ENCODE data around the gene ATP10D.
A peak's percentile ranks its signal among the peaks of the same experiment; 100 is the strongest.
"Not testable (repeated sequence)": the region's sequence is repeated elsewhere in the genome, so short reads cannot be mapped to it uniquely, and the experiment has no call there.

ATP10D gene

DNA sequence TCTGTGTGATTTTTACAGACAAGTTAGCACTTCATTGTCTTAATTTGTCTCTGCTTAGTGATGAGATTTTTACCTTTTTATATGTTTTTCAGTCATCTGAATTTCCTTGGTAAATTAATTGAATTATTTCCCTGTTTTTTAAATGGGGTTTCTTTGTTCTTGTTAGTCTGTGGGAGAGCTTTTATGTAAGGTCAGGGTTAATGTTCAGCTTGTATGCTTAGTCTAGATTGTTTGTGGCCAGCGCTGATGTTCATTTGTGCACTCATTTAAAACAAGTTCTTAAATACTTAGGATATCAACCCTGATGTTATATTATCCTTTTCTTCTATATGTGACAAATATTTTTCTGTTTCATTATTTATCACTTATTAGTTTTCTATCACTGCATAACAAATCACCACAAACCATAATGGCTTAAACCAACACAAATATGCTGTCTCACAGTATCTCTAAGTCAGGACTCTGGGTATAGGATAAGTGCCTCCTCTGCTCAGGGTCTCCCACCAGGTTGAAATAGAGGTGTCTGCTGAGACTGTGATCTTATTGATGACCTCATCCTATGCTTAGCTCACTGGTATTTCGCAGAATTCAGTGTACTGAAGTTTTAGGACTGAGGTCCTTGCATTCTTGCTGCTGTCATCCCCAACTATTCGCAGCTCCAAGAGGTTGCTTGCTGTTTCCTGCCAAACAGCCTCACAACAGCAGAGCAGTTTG is 53.2 kb downstream of the ATP10D start:
- DNase-seq = no peak

DNA sequence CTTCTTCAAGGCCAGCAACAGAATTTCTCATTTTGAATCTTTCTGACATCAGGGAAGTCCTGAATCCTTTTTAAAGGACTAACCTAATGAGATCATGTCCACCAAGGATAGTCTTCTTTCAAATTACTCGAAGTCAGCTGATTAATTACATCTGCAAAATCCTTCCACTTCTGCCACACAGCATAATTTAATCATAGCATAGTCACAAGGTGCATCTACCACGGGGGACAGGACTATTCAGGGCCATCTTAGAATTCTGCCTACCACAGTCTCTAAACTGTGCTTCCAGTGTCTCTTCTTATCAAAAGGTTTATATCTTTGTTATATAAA is 53.7 kb downstream of the ATP10D start:
- DNase-seq = no peak

DNA sequence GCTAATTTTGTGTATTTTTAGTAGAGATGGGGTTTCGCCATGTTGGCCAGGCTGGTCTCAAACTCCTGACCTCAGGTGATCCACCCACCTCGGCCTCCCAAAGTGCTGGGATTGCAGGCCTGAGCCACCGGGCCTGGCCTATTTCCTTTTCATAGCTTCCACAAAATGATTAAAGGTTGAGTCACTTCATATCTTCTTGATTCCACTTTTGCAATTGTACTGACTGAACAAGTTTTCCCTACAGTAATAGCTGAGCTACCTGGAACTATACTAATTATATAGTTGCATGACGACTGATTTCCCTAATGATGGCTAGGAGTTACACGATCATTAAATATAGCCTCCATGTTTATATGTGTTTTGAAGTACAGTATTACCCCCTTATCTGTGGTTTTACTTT is 57.6 kb downstream of the ATP10D start:
- DNase-seq = peak; percentile 41

DNA sequence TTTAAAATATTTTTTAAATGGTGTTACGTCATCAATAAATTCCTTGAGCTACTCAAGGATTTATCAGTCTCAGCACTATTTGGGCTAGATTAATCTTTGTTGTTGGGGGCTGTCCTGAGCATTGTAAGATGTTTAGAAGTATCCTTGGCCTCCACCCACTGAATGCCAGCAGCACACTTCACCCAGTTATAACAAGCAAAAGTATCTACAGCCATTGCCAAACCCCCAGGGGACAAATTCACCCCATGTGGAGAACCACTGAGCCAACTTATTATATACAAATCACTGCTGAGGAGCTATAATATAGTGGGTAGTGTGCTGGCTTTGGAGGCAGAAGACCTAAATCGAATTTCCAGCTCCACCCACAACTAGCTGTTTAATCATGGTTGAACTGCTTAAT is 58.3 kb downstream of the ATP10D start:
- DNase-seq = no peak

DNA sequence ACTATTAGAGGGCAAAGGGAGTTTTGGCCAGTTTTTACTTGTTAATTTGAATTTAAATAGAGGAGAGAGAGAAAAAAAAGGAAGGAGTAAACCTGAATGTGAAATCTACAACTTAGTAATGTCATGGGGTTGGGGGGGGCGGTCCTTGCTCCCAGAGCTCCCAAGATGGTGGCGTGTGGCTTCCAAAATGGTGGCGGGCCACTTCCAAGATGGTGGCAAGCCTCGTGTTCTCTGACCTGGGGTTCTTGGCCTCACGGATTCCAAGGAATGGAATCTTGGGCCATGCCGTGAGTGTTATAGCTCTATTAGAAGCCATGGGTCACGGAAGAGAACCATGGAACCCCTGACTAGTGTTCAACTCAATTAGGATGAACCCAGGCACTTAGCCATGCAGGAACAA is 65.3 kb downstream of the ATP10D start:
- not testable (repeated sequence) for DNase-seq

DNA sequence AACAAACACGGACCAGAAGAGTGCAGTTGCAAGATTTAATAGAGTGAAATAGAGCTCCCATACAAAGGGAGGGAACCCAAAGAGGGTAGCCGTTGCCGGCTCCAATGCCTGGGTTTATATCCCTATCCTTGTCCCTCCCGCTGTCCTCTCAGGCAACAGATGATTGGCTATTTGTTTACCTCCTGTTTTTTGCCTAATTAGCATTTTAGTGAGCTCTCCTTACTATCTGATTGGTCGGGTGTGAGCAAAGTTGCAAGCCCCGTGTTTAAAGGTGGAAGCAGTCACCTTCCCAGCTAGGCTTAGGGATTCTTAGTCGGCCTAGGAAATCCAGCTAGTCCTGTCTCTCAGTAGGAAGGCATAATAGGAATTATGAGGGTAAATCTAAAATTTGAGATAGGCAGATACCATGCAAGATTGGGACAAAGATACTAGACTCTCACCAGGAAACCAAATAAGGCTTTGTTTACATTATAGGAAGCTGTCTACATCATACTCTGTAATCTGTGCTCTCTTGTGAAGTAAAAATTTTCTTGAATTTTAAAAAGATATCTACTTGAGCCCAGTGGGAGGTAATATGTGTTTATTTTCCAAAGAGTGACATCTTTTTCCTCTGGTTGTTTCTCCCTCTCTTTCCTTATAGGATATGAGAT is 65.9 kb downstream of the ATP10D start:
- DNase-seq = peak; percentile 17

DNA sequence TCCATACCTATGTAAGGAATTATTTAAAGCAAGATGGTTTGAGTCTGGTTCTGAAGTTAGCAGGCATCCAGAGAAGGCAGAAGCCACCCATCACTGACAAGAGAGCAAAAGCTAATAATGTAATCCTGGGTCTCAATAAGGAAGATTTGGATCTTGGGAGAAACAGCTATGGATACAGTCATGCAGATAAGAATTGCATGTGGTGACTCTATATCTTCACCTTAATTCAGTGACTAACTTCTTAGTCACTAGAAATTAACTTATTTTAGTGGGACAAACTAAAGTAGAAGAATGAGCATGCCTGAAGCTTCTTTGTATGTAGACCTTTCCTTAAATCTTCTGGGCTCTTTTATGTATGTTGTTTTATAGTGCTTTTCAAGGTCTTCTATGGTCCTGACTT is 66.6 kb downstream of the ATP10D start:
- DNase-seq = peak; percentile 46

DNA sequence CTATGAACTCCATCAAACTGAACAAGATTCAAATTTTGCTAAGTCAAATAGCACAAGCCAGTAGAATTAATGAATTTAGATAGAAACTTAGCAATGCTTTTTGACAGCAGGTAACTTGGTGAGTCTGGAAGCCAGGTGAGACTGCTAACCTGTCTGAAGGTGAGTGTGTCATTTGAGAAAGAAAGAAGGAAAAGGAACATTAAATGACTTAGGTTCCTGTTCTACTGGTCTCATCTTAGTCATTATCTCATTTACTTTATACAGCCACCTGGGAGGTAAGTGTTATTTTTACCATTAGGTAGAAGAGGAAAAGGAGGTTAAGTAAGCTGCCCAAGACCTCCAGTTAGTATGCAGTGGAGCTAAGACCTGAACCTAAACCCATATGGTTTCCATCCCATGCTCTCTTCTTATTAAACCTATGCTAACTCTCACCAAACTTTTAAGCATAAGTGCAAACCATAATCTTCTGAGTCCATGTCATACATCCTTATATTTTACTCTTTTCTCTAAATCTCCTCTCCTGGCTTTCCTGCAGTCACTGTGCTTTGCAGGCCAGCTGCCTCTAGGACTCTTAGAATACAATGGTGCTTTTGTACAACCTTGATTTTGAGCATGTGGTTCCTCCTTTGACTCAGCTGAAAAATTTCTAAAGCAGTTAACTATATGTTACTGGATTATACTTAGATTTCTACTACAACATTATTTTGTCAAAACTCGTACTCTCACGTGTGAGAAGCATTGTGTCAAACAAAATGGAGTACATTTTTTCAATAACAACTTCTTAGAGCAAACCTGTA is 68.5 kb downstream of the ATP10D start:
- DNase-seq = no peak

DNA sequence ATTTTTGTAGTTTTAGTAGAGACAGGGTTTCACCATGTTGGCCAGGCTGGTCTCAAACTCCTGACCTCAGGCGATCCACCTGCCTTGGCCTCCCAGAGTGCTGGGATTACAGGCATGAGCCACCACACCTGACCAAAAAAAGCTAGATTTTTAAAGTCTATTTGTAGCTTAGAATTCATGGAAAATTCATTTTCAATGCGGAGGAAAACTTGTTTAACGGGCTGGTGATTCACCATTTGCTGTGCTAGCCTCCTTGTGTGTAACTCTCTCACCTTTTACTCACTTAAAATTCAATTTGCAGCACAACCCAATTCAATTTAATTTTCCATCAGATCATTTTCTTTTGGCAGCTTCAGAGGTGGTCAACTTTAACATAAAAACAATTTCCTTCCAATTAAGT is 70.8 kb downstream of the ATP10D start:
- DNase-seq = not testable (repeated sequence)

DNA sequence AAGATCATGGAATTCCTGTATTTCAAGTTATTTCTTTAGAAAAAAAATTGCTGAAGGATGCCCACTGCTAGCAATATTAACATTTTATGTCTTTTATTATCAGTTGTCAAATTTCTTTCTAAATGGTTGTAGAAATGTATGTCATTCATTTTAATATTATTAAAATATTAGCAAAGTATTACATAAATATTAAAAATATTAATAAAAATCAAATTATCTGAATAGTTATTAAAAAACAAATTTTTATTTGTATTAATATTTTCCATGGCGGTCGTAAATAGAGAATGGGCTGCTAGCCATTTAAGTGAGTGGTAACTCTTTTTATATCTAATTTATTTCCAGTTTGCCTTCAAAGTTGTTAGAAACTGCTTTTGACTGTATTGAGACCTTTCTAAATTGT is 72.2 kb downstream of the ATP10D start:
- no peak for DNase-seq

DNA sequence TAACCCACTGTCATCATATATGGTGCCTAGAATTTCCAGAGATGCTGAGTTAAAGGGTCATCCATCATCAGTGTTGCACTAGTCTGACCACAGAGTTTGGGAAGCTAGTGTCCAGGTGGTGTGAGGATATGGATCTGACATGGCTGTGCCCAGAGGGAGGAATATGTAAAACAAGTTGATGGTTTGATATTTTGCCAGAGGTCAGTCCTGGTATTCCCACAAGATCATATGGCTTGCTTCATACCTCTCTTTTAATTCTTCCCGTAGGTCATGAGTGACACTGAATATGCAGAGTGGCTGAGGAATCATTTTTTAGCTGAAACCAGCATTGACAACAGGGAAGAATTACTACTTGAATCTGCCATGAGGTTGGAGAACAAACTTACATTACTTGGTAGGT is 75.6 kb downstream of the ATP10D start:
- DNase-seq = no peak

DNA sequence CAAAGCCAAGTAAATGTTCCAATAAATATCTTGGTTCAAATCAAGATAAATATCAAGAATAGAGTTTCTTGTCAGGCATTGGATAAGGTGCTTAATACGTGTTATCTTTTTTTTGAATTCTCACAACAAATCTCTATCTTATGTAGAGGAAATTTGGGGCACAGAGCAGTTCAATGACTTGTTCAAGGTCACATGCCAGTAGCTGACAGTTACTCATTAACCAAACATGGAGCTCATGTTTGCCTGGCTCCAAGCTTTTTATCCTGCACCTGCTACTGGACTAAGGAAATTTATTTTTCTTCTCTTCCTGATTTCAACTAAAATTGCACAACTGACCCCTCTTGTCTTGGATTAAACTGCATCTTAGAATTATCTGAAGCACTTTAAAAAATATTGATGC is 76.3 kb downstream of the ATP10D start:
- no peak for DNase-seq

DNA sequence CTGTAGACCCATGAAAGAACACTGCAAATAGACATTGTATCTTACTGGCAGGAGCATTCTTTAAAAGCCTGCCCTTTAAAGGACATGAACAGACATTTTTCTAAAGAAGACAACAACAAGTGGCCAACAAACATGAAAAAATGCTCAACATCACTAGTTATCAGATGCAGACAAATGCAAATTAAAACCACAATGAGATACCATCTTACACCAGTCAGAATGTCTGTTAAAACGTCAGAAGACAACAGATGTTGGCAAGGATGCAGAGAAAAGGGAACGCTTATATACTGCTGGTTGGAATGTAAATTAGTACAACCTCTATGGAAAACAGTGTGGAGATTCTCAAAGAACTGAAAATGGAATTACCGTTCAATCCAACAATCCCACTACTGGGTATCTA is 77.2 kb downstream of the ATP10D start:
- DNase-seq = no peak

DNA sequence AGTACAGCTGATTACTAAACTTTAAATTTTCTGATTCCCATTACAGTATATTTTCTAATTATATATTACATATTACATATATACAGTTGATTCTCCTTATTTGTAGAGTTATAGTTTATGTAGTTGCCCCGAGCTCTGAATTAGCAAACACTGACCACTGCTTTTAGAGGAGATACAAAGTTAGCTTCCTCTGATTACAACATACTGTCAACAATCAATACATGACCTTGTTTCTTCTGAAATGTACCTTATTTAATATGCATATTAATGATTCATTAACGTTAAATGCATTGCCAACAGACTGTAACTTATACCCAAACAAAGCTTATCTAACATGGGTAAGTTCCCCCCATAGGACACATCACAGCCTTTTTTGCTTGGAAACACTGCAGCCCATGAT is 81.5 kb downstream of the ATP10D start:
- DNase-seq = no peak

DNA sequence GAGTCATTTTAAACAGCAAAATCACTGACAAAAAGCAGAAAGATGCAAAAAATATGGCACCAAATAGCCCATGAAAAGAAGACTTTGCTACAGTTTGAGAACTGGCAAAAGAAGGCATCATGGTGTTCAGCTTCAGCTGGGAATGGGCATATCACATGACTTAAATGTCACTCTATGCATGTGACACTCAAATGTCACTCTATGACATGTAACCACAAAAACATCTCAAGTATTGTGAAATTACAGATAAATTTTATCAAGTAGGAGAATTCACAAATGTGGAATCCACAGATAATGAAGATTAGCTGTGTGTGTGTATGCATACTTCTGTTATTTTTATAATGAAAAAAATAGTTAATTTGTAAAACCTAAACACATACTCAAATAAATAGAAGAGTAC is 81.9 kb downstream of the ATP10D start:
- no peak for DNase-seq

DNA sequence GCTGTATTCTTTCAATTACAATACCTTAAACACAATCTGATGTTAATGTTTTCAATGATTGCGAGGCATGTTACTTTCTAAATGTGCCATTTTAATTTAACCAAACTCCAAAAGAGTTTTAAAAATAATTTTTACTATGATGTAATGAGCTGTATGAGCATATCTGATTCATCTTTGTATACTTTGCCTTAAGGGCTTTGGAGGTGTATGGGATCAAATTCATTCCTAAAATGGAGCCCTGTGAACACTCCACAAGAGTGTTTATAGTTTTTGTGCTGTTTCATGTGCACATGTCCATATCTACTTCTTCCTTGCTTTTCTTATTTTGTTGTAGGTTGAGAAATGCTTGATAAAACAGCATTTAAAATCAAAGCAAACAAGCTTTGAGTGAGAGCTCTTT is 82.4 kb downstream of the ATP10D start:
- DNase-seq = no peak

DNA sequence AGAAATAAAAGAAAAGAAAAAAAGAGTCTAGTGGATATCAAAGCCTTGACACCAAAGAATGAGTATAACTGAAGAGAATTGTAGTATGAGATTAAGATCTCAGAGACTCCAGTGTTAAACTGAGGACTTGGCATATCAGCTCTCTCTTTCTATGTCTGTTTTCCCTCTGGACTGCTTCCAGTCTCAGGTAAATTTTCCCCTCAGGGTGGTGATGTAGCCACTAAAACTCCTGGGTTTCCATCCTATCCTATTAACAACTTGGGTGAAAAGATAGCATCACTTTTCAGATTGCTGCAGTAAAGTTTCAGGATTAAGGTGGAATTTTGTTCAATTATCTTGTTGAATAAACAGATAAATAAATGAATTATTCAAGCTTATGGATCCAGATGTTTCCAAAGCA is 85.7 kb downstream of the ATP10D start:
- DNase-seq = no peak

DNA sequence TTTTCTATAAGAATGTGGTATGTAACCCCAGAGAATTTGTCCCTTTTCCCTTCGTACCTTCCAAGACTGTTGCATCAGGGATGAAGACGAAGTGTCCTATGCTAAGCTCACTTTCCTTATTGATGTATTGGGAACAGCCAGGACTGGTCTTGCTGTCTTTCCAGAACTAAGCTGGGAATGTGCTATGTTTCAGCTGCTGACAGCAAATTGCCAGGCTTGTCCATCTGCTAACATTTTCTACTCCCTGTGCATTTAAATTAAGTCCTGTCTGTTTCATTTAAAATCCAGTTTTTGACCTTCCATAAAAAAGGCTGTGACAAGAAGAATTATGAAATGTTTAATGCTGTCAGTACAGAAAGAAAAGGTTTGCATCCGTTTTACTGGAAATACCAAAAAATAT is 87.9 kb downstream of the ATP10D start:
- no peak for DNase-seq

DNA sequence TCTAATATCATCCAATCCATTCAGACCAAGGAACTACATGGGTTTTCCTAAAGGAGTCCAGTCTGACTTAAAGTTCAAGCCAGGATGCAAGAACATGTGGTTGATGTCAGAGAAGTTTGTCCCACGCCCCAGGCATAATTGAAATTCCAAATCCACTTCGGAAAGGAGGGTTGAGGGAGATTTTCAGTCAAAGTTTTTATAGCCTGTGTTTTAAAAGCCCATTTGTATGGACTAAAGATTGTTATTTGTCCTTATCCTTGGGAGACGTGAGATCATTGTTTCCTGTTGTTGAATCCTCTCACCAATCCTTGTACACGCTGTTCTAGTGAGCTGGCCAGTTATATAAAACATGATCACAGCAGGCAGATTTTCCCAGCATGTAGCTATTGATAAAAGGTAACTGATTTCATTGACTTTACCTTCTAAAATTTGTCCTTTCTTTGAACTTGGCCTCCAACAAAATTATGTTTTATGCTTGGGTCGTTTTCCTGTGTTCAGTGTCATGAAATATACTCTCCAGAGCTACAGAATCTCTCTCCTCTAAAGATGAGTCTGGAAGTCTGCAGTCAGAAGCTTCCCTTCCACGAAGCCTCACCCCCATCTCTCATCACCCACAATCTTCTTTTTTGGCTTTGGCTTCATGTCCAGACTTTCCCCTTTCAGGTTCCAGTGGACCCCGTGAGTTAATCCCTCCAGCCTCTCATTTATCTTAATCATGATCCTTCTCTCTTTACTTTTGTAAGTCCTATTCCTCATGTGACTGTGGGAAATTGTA is 92.9 kb downstream of the ATP10D start:
- DNase-seq = no peak

DNA sequence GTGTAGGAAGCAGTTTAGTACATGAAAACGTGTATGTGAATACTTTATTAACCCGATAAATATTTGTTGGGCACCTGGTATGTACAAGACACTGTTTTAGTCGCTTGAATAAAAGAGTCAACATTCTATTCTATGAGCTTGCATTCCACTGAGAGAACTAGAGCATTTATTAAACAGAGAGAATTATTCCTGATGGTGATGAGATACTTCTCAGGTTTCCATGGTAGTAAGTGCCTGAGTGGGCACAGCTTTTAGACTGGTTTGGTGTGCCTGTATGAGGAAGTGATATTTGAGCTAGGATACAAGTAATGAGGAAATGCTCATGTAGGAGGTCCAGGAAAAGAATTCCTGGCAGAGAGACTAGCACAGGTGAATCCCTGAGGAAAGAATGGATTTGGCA is 94.2 kb downstream of the ATP10D start:
- no peak for DNase-seq

DNA sequence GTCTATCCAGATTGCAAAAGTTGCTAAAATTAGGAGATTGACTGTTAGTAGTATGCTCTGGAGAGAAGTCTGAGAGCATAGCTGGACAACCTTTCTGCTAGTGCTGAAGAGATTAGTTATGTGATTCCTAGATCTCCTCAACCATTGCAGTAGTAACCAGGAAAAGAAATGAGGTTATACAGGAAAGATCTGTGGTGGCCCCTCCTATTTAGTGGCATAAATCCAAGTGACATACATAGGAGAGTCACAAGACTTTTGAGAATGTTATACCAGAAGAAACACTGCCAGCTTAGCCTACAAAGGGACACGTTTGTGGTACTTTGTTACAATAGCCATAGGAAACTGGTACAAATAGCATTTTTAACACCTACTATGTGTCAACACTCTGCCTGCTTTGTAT is 105.2 kb downstream of the ATP10D start:
- DNase-seq = no peak

DNA sequence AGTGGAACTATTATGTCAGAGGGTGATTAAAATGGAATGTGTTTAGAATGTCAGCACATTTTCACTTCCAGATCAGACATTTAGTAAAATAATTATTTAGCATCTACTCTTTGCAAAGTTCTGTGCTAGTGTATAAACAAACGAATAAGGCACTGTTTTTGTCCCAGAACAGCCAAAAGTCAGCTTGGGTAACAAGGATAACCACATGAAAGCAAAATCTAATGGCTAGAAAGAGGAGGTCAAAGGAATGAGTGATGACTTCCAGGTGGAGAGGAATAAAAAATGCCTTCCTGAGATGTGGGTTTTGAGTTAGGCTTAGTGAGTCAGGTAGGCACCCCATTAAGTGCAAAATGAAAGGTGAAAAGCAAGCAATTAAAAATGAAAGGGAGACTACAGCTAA is 112.6 kb downstream of the ATP10D start:
- DNase-seq = no peak

DNA sequence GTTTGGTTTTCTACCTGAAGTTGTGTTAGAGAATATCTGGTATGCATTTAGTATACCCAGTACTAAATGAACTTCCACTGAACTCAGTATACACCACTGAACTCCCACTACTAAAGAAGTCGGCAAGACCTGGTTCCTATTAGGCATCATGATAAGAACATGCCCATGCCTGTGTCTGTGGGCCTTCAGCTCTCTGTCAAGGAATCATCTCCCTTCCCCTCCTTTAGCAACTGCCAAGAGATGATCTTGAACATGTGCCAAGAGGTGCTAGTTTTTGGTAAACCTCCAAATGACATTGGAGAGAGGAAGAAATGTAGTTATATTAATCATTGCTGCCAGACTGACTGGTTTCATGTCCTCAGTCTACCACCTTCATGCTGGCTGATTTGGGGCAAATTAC is 113.2 kb downstream of the ATP10D start:
- DNase-seq = no peak

DNA sequence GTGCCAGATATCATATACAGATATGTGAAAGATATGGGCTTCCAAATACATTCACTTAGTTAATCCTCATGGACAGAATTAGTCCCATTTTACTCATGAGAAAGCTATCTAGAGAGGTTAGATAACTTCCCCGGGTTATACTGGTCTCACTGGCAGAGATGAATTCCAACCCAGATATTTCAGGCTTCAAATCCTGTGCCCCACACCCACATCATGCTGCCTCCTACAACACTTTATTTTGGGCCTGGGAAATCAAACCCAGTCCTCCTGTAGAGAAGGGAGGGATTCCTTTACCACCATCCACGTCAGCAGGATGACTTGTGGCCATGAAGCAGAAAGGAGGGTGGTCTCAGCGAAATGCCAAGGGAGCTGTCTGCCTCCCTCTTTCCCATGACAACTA is 113.8 kb downstream of the ATP10D start:
- no peak for DNase-seq

All from HCEC 1CT (cell line).